Caki2 (cell line): ENCODE results near the gene TEX44. TPM values are rescaled to one million over a fixed set of nuclear protein-coding genes. Genes with fewer than 3 reads are reported as not detected.

Experiments
- DNase-seq: peaks from one replicate; pipeline ENCODE4 v3.0.0-alpha.2; 2015; ENCODE audit warnings: low read depth
- in situ Hi-C: cut with HindIII; loops from 2 replicates; pipeline ENCODE4 v1.10.0; 2016; ENCODE audit warnings: low sequenced_read_pairs, low pct_unique_long_range_greater_than_20kb, mixed read lengths
- total RNA-seq: library from RNA; depleted of rRNA; stranded (reverse); fragments of >200 nt; shearing (Covaris generic); gene quantifications from 2 replicates; pipeline ENCODE4 v1.2.3, GENCODE V29; 2014; ENCODE audit warnings: low replicate concordance

Gene TEX44
- total RNA-seq, 1 experiment from 2014 or later = not detected

DNA sequence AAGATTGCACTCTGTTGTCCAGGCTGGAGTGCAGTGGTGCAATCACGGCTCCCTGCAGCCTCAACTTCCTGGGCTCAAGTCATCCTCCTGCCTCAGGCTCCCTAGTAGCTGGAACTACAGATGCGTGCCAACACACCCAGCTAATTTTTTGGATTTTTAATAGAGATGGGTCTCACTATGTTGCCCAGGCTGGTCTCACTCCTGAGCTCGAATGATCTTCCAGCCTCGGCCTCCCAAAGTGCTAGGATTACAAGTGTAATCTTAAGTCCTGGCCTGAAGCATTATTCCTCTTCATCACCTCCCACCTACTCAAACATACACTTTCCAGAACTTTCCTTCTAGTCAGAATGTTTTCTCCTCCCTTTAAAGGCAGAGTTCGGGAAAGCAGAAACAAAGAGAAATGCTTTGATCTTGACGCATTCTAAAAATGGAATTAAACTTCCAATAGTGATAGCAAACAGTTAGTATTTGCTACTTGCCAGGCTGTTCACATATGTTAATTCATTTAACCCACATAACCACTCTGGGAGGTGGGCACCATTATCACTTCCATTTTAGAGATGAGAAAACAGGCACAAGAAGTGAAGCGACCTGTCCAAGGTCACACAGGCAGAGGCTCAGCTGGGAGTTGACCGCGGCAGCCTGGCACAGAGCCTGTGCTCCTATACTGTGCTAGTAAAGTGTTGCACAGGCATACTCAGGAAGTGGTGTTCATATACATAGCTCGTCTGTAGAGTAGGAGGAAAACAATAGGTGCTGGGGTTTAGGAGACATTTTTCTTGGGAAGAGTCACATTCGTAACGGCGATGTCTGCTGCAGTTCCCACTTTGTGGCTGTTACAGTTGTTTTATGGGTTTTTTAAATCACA lies 24.6 kb downstream of the TEX44 start:
- in situ Hi-C loops = no loop called here
- no peak for DNase-seq

DNA sequence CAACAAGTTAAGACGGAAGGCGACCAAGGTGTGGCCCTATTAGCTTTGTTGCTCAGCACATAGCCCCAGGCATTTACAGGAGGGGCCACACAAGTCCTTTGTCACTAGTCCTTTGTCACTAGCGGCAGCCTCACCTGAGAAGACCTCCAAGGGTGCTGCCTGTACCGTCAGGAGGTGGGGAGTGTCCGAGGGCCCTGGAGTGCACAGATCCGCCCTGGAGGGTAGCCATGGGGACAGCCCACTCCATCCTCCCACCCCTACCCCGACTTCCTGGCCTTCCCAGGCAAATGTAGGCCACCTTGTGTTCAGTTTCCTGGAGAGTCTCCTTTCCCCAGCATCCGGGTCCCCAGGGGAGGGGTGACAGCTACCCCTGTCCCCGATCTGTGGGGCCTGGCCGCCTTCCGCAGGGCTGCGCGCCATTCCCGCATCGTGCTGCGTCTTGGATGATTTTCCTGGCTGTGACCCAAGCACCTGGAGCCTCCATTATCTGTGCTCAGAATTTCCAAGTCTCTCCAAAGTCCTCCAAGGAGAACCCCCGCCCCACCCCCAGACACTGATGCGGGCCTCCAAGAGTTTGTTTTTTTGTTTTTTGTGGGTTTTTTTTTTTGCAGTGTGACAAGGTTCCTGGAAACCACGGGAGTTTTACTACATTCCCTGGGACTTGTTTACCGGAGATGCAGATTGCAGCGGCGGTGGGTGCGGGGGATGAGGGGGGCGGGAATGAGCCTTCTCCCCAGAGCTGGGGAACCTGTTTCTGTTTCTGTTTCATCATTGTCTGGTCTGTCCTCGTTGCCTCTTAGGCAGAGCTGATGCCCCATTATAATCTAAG lies 28.6 kb downstream of the TEX44 start:
- in situ Hi-C loops = no loop called here
- no peak for DNase-seq

DNA sequence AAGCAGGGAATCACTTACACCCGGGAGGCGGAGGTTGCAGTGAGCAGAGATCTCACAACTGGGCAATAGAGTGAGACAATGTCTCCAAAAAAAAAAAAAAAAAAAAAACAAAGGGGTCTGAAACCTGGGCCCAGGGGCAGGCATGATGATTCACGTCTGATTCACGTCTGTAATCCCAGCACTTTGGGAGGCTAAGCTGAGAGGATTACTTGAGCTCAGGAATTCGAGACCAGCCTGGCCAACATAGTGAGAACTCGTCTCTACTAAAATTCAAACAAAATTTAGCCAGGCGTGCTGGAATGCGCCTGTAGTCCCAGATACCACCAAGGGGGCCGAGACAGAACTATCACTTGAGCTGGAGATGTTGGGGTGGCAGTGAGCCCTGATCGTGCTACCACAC lies 30.3 kb downstream of the TEX44 start:
- in situ Hi-C loops = no loop called here
- DNase-seq = no peak

GRCh38 chr2:231626449-231626848 lies 33.8 kb downstream of the TEX44 start:
- DNase-seq = no peak
- in situ Hi-C loops = no loop called here

DNA sequence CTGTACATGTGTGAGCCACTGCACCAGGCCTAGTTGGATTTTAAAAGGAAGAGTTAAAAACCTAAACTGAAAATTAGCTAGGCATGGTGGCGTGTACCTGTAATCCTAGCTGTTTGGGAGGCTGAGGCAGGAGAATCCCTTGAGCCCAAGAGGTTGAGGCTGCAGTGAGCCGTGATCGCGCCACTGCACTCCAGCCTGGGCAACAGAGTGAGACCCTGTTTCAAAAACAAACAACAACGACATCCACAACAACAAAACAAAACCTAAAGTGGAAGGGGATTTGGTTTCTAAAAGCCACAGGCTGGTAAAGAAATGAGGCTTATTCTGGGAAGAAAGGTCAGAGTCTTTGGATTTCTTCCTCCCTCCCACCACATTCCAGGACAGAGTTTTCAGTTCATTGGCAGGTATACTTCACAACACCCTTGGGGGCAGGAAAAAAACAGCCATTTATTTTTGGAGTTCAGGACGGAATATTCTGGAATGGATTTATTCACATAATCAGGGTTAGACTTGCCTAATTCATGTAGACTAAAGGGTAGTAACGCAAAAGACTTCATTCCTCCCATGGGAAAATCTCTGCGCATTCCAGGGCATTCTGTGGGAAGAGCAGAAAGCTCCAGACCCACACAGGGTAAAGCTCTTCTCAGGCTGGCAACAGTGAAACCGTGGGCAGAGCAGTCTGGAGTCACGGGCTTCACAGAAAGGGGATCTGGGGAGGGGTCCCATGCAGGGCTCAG lies 34.9 kb downstream of the TEX44 start:
- no peak for DNase-seq
- in situ Hi-C loops = no loop called here

DNA sequence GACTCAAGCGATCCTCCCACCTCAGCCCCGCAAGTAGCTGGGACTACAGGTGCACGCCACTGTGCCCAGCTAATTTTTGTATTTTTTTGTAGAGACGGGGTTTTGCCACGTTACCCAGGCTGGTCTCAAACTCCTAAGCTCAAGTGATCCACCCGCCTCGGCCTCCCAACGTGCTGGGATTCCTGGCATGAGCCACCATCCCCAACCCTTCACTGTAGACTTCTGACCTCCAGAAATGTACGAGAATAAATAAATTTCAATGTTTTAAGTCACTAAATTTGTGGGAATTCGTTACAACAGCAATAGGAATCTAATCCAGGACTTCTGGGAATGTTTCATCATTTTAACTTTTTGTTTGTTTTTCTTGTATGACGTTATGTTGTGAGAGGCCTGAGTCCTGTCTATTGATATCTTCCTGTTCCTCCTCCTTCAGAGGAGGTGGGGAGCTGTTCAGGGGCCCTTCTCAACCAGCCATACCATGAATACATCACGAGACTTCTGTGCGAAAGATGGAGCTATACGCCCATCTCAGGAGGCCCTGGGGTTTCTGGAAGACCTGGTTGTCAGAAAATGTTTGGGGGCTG lies 40.0 kb downstream of the TEX44 start:
- no peak for DNase-seq
- in situ Hi-C loops = no loop called here

- in situ Hi-C loops = no loop called here
- DNase-seq = no peak
Measured at GRCh38 chr2:231633241-231633976, 40.7 kb downstream of the TEX44 start.

GRCh38 chr2:231634412-231634811 lies 41.7 kb downstream of the TEX44 start:
- DNase-seq = no peak
- in situ Hi-C loops = no loop called here

DNA sequence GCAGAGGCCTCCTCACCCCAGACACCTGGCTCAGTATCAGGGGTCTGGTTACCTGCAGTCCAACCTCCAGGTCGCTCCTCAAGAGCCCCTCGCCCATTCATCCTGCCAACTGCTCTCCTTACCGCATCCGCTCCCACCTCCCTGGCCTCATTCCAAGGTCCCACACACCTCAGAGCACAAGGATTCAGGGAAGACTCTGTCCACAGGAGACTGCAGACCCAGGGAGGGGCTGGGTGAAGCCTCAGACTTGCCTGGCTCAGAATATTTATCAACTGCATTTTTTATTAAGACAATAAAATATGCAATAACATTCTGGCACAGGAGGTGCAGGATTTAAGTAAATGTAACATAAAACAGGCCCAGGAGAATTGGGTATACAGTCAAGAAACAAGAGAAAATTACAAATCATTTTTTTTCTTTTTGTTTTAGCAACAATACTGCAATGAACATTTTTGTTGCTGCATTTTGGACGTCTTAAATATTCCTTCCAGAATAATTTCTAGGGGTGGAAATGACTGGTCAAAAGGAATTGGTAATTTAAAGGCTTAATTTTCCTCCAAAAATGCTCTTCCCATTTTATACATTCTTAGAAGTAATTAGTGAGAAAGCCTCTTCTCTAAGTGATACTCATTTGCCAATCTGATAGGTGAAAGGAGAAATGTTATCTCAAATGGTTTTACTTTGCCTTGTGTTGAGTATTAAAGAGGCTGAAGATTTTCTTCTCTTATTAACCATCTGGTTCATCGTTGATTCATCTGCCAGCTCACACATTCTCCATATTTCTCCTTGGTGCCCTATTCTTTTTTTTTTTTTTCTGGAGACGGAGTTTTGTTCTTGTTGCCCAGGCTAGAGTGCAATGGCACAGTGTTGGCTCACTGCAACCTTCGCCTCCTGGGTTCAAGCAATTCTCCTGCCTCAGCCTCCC lies 42.5 kb downstream of the TEX44 start:
- in situ Hi-C loops = no loop called here
- no peak for DNase-seq

DNA sequence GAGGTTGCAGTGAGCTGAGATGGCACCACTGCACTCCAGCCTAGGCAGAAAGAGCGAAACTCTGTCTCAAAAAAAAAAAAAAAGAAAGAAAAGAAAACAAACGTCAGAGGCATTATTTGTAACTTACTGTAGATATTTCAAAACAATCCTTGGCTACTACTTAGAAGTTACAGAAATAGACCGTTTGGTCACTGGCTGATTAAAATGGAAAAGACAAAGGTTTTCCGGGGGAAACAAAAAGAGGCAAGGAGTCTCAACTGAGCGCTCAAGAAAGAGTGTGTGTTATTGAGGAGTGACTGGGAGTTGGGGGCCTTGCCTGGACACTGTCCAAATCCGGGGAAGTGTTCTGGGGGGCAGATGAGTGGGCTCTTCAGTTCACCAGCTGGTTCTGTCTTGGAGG lies 47.6 kb downstream of the TEX44 start:
- in situ Hi-C loops = no loop called here
- no peak for DNase-seq

- peak; percentile 50 for DNase-seq
- in situ Hi-C loops = no loop called here
Measured at GRCh38 chr2:231640641-231641111, 48.0 kb downstream of the TEX44 start.

DNA sequence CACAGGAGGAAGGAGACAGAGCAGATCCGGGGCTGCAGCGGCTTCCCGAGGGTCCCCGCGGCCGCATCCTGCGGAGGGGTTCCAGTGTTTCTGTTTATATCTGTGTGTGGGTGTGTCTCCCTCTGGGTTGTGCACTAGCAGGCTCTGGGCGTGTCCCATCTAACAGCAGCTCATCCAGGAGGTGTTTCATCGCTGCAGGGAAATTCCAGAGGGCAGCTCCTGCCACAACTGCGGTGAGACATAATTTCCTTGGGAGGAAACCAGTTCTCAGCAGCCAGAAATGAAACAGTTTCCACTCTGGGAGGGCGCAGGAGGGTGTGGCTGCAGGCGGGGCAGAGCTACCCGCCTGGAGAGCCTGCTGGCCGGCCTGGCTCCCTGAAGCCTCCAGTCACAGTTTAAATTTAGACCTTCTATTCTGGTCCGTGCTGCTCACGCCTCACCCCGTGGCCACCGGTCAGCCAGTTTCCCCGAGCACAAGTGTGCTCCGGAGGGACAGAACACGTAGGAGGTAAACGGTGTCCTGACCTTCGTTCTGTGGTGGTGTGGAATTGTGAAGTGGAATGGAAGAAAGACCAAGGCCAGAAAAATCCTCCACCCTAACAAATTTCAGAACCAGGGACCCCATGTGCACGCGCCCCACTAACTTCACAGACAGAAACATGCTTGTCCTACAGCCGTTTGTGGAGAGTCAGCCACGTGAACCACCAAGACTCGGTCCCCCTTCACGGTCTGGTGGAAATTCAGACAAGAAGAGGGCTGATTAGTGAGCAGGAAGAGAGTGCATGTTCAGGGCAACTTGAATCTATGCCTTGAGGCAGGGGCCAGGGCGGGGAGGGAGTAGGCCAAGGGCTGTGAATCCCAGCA lies 50.2 kb downstream of the TEX44 start:
- DNase-seq = peak; percentile 98
- in situ Hi-C loops = no loop called here

GRCh38 chr2:231643495-231643888 lies 50.8 kb downstream of the TEX44 start:
- in situ Hi-C loops = no loop called here
- no peak for DNase-seq
